Glomerular visceral epithelial cell (primary cell): ENCODE results near the gene MESP2.

Experiments used
- DNase-seq: peaks from one replicate; pipeline ENCODE4 v3.0.0-alpha.2; 2016; ENCODE audit errors: extremely low spot score

The MESP2 gene

GRCh38 chr15:89755701-89756100, 20.4 kb upstream of the MESP2 start:
- DNase-seq: no peak

GRCh38 chr15:89756897-89757296, 19.2 kb upstream of the MESP2 start:
- no peak for DNase-seq

GRCh38 chr15:89758283-89758682, 17.8 kb upstream of the MESP2 start:
- no peak for DNase-seq

DNA sequence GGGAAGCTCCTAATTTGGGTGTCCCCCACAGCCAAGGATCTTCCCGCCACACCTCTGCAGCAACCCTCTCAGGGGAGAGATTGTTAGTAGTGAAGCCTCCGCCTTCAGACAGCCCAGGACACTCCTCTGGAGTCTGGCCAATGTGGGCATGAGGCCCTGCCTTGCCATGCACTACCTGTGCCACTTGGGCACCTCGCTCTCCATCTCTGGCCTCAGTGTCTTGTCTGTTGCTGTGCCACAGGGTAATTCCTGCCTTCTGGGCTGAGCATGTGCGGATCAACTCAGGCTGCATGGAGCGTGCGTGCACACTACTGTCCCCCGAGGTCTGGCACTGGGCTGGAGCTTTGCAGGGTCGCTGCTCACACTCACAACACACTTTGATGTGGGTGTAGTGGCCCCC, 17.2 kb upstream of the MESP2 start:
- DNase-seq: no peak

GRCh38 chr15:89759835-89760234, 16.3 kb upstream of the MESP2 start:
- no peak for DNase-seq

GRCh38 chr15:89760303-89761008, 15.7 kb upstream of the MESP2 start:
- peak; percentile 79 for DNase-seq

GRCh38 chr15:89761009-89761831, 14.9 kb upstream of the MESP2 start:
- DNase-seq: no peak

DNA sequence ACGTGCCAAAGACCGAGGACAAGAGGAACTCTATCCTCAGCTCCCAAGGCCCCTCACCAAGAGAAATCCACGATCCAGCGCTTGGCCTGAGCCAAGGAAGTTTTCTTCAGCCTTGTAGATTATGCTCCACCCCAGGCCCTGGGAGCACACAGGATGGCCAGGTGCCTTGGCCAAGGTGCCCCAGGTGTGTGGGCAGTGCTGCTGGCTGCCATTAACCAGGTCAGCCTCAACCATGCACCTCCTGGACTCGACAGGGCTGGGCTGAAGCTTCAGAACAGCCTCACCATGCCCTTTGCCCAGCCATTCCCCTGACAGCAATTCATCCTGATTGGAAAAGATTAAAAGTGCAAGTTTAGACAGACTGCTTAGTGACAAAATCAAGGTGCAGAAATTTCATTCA, 14.2 kb upstream of the MESP2 start:
- no peak for DNase-seq

DNA sequence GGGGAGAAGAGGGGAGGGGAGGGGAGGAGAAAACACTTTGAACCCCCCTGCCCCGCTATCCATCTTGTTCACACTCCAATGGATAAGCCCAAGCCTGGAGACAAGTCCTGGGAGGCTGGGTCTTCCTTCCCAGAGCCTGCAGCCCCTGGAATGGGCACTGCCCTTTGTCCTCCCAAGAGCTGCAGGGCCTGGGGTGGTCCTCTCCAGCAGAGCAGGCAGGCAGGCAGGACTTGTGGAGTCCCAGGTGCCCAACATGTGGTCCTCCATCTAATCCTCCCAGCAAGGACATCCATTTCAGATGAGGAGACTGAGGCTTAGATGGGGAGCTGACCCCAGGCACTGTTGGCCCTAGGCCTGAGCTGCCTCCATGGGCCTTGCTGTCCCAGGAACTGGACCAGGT, 10.4 kb upstream of the MESP2 start:
- DNase-seq: no peak

DNA sequence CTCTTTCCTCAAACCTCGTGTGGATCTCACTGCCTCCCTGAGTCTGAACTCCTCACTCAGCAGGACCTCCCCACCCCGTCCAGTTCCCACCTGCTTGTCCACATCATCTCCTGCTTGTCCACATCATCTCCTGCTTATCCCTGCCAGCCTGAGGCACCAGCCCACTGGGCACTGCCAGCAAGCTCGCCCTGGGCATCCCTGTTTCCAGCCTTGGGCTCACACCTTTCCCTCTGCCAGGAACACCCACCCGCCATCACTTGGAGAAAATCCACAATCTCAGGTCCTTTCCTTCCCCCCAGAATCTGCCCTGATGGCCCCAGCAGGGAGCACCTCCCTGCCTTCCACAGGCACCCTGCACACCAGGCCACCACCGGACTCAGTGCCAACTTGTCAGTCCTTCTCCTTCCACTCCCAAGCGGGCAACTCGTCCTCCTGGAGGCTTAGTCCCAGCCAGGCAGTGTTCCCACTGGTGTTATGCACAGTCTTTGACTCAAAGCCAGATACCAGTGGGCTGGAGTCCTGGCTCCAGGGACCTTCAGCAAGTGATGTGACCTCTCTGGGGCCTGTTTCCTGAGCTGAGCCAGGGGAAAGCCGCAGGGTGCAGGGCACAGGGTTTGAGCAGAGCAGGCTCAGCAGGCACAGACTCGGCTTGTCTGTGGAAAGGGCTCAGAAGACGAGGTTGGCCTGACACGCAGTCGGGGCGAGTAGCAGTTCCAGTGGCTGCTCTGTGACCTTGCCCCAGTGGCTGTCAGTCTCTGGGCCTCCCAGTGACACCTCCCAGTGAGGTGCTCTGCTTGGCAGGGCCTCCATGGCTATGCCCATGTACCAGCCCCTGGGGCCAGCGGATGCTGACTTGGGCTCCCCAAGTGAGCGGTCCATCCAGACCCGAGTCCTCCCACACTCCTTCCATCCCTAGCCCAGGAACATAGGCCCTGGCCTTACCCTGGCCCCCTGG, 9.5 kb upstream of the MESP2 start:
- no peak for DNase-seq

DNA sequence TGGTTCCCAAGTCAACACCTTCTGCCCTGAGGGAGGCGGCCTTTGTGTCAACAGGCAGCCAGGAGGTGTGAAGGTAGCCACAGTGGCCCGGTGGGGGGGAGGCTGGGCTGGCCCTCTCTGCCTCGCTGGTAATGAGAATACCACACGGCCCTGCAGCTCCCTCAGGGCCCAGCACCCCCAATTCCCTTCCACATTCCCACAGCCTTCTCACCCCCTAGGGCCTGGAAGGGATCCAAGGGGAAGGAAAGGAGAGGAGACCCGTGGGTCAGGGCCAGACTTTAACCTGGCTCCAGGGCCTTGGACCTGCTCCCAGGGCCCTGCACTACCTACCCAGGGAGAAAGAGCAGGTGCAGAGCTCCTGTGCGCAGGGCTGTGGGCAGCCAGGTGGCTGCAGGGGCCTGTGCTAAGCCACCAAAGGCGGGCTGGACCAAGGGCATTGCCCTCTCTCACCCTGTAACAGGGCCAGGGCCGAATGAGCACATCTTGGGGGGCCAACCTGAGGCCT, 8.7 kb upstream of the MESP2 start:
- no peak for DNase-seq

DNA sequence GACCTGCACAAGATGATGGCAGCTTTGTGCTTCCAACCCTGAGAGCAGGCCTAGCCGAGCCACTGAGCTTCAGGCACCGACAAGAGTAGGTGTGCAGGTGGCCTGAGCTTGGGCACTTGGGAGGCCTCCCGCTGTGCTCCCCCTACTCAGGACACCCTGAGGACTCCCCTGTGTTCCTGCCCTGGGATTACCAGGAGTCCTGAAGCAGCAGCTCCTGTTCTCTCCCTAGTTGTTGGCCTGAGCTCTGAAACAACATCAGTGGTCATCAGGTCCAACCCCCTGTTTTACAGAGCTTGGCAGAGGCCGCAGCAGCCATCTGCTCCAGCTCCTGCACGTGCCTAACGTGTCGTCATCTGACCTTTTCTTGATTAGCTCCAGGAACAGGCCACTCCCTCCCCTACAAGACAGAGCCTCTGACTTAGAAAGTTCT, 8.0 kb upstream of the MESP2 start:
- DNase-seq: no peak

- DNase-seq: no peak
Measured at GRCh38 chr15:89769366-89769765, 6.8 kb upstream of the MESP2 start.

DNA sequence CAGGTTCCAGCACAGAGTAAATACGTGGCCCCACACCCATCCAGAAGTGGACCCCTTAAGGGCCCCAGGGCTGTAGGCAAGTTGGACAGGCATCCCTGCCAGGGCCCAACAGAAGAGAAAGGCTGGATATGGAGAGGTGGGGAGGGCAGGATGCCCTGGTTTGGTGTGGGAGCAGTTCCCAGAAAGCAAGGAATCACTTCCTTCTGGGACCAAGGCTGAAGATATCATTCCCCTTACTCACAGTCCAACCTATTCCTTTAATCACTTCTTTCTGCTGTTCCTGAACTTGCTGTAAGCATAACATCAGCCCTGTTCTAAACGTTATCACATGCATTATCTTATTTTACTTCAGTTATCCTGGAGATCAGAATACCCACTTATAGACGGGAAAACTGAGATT, 6.1 kb upstream of the MESP2 start:
- DNase-seq: no peak

DNA sequence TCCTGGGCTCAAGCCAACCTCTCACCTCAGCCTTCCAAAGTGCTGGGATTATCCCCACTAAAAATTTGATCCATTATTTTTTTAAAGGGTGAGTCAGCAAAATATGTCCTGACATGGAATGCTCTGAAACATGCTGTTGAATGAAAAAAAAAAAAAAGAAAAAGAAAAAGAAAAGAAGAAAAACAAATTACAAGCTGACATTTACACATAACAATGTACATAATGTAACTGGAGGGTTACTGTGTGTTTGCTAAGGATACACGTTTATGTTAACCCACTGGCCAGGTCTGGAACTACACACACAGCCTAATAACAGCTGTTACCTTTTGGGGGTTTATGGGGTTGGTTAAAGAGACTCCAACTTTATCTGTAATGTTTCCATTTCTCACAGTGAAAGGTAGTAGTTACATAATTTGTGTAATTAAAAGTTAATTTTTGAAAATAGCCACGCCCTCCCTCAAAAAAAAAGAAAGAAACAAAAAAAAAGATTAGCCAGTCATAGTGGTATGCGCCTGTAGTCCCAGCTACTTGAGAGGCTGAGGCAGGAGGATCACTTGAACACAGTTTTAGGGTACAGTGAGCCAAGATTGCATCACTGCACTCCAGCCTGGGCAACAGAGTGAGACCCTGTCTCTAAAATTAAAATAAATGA, 3.1 kb upstream of the MESP2 start:
- no peak for DNase-seq

- no peak for DNase-seq
Measured at GRCh38 chr15:89774492-89774891, 1.6 kb upstream of the MESP2 start.

DNA sequence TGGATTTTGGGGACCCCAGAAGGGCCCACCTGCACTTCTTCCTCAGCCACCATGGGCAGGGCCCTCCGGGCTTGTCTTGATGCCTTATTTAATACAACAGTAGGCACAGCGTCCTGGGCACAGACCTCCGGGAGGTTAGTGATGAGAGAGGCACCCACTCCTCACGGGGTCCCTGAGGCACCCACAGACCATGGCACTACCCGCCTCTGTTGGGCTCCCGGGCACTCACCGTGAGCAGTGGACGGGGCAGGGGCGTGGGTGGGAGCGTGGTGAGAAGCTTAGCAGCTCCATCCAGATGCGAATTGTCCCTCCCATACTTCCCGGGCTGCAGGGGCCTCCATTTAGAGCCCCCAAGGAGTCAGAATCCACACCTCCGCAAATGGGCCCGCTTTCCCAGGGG, 317 bp upstream of the MESP2 start:
- DNase-seq: no peak

GRCh38 chr15:89777073-89777751, 1.1 kb downstream of the MESP2 start:
- no peak for DNase-seq

DNA sequence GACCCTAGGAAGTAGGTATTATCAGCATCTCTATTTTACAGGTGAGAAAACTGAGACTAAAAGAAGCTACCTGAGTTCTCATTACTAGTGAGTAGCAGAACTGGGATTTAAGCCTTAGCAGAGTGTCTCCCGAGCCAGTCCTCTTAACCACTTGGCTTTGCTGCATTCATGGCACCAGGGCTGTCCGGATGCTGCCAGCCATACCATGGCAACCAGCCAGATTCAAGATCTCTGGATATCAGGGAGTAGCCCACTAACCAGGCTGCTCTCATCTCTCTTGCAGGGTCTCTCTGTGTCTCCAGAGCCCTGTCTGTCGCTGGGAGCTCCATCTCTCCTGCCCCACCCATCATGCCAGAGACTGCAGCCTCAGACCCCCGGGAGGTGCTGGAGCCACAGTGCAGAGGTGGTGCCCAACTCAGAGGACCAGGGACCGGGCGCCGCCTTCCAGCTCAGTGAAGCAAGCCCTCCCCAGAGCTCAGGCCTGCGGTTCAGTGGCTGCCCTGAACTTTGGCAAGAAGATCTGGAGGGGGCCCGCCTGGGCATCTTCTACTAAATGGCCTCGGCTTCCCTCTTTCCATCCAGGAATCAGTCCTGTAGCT, 1.7 kb downstream of the MESP2 start:
- peak; percentile 28 for DNase-seq

GRCh38 chr15:89778861-89779260, 2.7 kb downstream of the MESP2 start:
- DNase-seq: no peak
